Neural progenitor cell (in vitro differentiated cells): ENCODE data around the gene BNIP1.

Experiments
- EZH2 ChIP-seq: fragments of 200-600 bp; sonication (generic); IDR thresholded peaks from 2 replicates; pipeline ENCODE4 v1.6.1; 2017; ENCODE audit warnings: antibody characterized with exemption, mild to moderate bottlenecking, moderate library complexity
- EZH2phosphoT487 ChIP-seq: fragments of 200-600 bp; sonication (generic); IDR thresholded peaks from 2 replicates; pipeline ENCODE4 v1.6.1; 2017; ENCODE audit warnings: antibody characterized with exemption
- TF ChIP-seq, protein P1 (sequence below): fragments of 200-600 bp; sonication (generic); IDR thresholded peaks from 2 replicates; pipeline ENCODE4 v1.5.1; 2017; ENCODE audit warnings: antibody characterized with exemption, mild to moderate bottlenecking

DNA sequence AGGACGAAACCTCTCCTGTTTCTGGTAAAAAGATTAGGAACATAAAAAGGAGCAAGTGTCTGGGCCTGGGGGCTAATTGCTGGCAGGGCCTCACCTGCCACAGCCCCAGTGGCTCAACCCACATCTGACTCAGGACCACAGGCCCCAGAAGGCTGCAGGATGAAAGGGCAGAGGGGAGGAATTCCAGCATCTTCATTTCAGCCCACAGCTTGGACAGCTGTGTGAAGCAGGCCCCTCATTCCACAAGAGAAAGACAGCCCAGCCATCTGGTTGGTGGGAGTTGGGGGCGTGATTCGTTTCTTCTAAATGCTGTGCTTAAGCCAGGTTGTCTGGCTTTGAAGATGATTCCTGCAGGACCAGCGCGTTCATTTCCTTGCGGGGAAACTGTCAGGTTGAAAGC is 61.6 kb downstream of the BNIP1 start:
- TF ChIP-seq EZH2 (no peak), EZH2phosphoT487 (no peak)
- TF ChIP-seq, protein P1, sequence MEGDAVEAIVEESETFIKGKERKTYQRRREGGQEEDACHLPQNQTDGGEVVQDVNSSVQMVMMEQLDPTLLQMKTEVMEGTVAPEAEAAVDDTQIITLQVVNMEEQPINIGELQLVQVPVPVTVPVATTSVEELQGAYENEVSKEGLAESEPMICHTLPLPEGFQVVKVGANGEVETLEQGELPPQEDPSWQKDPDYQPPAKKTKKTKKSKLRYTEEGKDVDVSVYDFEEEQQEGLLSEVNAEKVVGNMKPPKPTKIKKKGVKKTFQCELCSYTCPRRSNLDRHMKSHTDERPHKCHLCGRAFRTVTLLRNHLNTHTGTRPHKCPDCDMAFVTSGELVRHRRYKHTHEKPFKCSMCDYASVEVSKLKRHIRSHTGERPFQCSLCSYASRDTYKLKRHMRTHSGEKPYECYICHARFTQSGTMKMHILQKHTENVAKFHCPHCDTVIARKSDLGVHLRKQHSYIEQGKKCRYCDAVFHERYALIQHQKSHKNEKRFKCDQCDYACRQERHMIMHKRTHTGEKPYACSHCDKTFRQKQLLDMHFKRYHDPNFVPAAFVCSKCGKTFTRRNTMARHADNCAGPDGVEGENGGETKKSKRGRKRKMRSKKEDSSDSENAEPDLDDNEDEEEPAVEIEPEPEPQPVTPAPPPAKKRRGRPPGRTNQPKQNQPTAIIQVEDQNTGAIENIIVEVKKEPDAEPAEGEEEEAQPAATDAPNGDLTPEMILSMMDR: no peak
